HG03060 (cell line): ENCODE measurements around the gene ERVK3-1.
"Not testable (repeated sequence)": the region's sequence is repeated elsewhere in the genome, so short reads cannot be mapped to it uniquely, and the experiment has no call there.

Source experiments
- ATAC-seq: cut with Tn5 transposase; IDR thresholded peaks from one replicate; pipeline ENCODE4 v1.9.1; 2021; ENCODE audit warnings: low read depth, moderate number of reproducible peaks; ENCODE audit not compliant: unreplicated experiment

Gene ERVK3-1, protein sequence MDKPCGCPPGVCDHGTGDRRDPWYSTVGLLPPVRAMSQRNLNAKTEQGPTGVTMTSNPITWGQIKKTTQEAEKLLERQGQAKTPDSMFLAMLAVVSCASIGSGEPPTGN

DNA sequence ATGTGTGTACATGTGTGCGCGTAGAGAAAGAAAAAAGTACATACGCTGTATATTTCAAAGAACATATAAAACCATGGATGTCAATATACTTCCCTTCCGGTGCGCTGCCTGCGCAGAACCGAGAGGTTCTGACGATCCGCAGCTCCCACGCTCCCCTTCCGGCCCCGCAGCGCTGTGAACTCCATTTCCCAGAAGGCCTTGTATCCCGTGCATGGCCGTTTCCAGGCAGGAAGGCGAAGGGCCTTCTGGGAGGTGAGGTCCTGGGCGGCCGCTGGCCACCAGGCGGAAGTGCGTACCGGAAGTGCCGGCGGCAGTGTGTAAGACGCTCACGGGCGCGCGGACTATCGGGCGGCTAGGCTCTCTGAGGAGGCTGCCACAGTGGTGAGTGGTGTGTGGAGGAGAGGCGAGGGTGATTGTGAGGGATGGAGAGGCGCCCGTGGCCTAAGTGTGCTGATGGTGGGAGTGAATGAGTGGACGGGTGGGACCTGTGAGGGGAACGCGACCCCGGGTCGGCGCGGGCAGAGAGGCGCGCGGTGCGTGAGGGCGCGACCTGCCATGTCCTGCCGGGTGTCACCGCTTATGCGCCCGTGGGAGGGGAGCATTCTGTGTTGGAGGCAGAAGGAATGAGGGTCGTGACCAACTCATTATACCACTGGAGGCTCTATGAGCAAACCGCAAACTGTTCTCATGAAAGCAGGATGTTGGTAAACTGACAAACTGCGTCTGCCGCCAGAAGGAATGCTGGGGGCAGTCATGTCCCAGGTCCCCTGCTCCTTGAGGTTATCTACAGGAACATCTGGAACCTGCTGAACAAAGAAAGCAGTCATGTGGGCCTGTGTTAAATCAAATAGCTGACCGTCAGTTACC is at the start of gene ERVK3-1:
ERVK3-1 (plus strand) TSS at position 313 of the 867 bp plus-strand sequence. CDS start 6,792 bp downstream, outside the sequence.
- peak; percentile 87 for ATAC-seq

DNA sequence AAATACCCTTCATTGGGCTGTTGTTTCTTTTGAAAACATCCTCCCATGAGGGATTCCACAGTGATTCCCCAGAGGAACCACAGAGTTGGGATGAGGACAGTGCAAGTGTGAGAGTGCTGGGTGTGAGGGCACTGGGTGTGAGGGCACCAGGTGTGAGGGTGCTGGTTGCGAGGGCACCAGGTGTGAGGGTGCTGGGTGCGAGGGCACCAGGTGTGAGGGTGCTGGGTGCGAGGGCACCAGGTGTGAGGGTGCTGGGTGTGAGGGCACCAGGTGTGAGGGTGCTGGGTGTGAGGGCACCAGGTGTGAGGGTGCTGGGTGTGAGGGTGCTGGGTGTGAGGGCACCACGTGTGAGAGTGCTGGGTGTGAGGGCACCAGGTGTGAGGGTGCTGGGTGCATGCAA is 46.9 kb upstream of the ERVK3-1 start:
- not testable (repeated sequence) for ATAC-seq

DNA sequence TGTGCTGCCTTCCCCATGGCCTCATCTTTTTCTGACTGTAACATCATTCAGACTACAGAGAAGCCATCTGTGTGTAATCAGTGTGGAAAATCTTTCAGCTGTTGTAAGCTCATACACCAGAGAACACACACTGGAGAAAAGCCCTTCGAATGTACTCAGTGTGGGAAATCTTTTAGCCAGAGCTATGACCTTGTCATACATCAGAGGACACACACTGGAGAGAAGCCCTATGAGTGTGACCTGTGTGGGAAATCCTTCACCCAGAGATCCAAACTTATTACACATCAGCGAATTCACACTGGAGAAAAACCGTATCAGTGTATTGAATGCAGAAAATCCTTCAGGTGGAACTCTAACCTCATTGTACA is 43.6 kb upstream of the ERVK3-1 start:
- ATAC-seq = no peak

DNA sequence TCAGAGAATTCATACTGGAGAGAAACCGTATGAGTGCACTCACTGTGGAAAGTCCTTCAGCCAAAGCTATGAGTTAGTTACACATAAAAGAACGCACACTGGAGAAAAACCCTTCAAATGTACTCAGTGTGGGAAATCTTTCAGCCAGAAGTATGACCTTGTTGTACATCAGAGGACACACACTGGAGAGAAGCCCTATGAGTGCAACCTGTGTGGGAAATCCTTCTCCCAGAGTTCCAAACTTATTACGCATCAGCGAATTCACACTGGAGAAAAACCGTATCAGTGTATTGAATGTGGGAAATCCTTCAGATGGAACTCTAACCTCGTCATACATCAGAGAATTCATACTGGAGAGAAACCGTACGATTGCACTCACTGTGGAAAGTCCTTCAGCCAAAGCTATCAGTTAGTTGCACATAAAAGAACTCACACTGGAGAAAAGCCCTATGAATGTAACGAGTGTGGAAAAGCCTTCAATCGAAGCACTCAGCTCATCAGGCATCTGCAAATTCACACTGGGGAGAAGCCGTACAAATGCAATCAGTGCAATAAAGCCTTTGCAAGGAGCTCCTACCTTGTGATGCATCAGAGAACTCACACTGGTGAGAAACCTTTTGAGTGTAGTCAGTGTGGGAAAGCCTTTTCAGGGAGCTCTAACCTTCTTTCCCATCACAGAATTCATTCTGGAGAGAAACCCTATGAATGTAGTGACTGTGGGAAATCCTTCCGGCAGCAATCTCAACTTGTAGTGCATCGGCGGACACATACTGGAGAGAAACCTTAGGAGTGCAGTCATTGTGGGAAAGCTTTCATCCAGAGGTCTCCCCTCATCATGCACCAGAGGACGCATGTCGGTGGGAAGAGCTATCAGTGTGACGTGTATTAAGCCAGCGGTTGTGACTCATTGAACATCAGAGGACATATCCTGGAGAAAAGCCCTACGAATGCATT is 42.9 kb upstream of the ERVK3-1 start:
- ATAC-seq = no peak

DNA sequence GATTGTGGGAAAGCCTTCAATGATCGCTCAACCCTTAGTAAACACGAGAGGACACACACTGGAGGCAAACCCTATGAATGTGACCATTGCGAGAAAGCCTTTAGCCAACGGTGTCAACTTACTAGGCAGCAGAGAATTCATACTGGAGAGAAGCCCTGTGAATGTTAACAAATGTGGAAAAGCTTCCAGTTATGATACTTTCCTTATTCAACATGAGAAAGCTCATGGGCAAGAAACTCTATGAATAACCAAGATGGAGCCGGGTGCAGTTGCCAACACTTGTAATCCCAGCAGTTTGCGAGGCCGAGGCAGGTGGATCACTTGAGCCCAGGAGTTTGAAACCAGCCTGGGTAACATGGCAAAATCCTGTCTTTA is 42.3 kb upstream of the ERVK3-1 start:
- ATAC-seq = no peak

DNA sequence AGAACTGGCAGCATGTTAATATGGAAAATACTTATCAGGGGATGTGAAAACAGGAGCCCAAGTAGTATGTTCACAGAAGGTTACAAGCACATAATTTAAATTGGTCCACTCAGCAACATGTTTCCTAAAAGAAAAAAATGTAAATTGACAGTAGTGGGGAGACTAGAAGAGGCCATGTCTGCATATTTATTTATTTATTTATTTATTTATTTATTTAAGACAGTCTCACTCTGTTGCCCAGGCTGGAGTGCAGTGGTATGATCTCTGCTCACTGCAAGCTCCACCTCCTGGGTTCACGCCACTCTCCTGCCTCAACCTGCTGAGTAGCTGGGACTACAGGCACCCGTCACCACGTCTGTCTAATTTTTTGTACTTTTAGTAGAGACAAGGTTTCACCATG is 40.1 kb upstream of the ERVK3-1 start:
- no peak for ATAC-seq

DNA sequence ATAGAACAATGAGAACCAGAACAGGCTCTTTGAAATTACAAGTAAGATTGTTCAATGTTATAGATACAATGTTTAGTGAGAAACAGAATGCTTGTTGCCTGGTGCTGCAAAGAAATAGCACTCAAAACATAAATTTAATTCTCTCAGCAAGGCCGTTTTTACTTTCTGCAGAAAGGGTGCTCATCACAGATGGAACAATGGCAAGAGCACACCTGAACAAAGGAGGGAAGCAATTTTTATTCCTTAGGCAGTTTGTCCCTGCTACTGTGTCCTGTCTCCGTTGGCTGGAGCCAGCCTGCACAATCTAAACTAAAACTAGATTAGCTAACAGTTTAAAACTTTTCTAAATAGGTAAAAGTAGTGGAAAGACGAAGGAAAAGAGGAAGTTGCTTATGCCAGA is 36.8 kb upstream of the ERVK3-1 start:
- no peak for ATAC-seq

DNA sequence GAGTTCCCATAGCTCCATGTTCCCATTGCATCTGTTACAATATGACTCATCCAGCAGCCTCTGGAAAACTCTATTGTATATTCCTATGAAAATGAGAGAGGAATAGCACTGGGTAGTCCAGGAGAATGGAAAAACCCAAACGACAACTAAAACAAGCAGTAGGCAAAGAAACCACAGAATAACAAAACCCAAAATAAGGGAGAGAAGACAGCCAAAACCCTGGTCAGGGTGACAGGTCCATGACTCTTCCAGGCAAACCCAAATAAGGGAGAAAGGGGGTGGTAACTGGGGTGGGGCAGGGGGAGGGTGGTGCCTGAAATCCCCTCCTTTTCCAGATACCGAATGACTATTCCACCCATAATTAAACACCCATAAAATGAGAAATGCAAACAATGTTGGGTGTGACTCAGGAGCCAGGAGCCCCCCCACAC is 30.4 kb upstream of the ERVK3-1 start:
- ATAC-seq = no peak

DNA sequence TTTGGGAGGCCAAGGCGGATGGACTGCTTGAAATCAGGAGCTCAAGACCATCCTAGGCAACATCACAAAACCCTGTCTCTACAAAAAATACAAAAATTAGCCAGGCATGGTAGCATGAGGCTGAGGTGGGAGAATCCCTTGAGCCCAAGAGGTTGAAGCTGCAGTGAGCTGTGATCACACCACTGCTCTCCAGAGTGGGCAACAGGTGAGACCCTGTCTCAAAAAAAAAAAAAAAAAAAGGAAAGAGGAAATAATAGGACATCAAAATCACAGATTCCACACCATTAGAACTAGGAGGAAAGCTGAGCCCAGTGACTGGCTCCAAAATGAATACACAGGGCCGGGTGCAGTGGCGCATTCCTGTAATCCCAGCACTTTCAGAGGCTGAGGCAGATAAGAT is 29.6 kb upstream of the ERVK3-1 start:
- no peak for ATAC-seq

DNA sequence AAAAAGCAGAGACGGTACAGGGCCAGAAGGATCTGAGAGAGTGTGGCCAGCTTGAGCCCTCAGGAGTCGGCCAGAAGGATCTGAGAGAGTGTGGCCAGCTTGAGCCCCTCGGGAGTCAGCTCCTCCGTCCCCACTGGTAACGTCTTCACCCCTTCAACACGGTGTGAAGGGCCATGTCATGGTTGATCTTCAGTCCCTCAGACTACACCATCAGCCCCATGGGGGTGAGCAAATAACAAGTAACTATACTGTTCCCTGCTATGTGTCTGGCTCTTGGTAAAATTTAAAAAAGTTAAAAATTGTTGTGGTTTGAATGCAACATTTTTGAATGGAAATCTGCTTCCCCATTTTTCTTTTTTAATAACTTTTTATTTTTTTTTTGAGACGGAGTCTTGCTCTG is 28.0 kb upstream of the ERVK3-1 start:
- ATAC-seq = no peak

DNA sequence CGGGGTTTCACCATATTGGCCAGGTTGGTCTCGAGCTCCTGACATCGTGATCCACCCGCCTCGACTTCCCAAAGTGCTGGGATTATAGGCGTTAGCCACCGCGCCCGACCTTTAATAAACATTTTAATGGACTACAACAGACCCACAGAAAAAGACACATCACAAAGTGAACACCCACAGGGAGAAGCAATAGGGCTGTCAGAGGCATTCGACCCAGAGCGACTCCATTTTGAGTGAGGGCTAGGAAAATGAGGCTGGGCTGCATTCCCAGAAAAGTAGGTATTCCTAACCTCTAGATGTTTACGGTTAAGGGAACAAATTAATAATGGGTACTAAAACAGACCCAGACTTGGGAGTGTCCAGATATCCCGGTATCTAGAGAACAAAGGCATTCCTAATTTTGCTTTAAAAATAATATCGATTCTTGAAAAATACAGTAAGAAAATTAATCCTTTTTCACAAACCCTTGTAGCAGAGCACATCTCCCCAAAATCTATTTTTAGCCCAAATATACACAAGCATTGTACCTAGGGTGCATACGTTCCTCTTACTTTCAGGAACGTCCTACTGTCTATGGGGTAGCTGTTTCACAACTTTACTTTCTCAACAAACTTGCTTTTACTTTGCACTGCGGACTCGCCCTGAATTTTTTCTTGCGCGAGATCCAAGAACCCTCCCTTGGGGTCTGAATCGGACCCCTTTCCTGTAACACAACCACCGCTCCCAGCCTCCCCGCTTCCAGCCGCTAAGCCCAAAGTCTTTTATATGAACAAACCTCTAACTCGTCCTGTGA is 27.2 kb upstream of the ERVK3-1 start:
- peak; percentile 8 for ATAC-seq

DNA sequence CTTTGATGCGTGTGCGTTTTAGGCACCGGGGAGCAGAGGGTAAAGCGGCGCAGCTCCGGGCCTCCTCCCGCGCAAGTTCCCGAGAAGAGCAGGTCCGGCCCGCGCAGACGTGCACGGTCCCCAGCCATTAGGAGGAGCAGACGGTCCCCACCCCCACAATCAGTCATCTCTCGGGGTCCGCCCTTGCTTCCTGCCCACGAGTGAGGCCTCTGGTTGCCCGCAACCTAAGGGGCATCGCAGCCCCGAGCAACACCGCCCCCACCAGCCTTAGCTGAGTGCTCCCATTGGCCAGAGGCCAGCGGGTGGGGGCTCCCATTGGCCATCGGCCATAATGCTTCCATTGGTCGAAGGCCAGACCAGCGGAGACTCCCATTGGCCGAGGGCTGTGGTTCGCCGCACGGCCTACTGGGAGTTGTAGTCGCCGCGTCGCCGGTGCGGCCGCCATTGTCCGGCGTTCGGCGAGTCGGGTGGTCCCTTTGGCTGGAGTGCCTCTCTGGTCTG is 26.6 kb upstream of the ERVK3-1 start, which contains the start of gene ZNF8:
ZNF8 (plus strand) TSS at position 415 of the 501 bp plus-strand sequence. CDS start 127 bp downstream, outside the sequence.
- peak; percentile 92 for ATAC-seq

DNA sequence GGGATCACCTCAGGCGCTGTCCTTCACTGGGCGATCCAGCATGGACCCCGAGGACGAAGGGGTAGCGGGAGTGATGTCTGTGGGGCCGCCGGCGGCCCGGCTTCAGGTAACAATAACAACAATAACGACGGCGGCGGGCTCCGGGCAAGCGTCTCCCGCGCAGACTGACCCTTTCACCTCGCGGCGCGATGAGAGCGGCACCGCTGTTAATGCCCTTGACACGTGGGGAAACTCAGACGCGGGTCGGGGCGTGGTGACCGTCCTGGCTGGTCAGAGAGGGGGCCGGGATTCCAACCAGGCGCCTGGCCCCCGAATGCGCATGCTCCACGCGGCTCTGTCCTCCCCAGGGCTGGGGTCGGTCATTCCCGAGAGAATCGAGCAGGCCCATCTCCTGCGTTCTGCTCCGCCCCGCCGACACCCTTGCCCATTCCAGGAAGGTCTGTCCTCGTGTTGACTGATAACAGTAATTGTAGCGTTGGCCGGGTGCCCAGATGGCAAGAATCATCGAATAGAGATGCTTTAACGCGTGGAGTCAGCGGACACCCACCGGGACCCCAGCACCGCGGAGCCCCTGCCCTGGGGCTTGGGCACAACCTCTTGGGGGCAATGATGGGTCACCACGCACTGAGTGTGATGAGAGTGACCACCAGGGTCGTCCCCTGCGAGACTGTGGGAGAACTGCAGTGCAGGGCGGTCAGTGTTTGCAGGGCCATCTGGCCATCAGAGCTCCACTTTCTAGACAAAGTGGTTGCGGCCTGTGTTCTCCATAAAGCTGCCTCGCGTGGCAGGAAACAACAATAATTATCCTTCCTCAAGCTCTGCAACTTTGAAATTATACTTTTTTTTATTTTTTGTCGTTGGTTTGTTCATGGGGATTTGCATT is 25.9 kb upstream of the ERVK3-1 start:
- ATAC-seq = no peak

DNA sequence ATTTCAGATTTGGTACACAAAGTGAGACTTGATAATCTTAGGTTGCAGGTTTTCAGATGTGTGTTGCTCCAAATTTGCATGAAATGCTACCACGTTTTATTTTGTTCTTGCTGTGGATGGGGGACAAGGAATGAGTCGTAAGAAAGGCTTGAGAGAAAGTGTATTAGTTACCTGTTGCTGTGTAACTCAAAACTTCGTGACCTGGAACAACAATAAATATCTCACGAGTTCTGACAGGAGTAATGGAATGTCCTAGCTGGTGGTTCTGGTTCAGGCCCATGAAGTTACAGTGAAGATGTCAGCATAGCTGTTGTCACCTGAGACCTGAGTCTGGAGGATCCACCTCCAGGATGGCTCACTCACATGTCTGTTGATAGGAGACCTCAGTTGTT is 25.3 kb upstream of the ERVK3-1 start:
- no peak for ATAC-seq

DNA sequence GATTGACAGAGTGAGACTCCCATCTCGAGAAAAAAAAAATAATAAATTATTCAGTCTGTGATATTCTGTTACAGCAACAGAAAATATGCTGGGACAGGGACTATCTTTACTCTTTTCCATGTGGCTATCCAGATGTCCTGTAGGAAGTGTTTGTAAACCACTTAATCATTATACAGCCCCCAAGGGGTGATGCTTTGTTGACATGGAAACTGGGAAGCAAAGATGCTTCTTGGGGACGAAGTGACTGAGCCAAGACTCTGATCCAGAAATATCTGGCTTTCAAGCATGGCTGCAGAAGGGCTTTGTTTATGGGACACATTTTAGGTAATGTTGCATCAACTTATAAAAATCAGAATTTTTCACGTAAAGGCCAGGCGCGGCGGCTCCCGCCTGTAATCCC is 21.0 kb upstream of the ERVK3-1 start:
- ATAC-seq = no peak

DNA sequence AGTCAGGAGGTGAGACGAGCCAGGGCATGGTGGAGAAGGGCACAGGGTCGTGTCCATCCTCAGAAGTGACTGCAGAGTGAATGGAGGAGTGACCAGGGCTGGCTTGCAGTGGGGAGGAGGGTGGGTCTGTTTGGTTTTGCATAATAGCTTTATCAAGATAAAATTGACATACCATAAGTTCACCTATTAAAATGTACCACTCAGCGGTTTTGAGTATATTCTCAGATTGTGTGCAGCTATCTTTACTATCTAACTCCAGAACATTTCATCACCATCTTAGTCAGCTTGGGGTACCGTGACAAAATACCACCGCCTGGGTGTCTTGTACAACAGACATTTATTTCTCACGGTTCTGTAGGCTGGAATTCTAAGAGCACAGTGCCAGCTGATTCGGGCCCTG is 13.2 kb upstream of the ERVK3-1 start:
- ATAC-seq = no peak

DNA sequence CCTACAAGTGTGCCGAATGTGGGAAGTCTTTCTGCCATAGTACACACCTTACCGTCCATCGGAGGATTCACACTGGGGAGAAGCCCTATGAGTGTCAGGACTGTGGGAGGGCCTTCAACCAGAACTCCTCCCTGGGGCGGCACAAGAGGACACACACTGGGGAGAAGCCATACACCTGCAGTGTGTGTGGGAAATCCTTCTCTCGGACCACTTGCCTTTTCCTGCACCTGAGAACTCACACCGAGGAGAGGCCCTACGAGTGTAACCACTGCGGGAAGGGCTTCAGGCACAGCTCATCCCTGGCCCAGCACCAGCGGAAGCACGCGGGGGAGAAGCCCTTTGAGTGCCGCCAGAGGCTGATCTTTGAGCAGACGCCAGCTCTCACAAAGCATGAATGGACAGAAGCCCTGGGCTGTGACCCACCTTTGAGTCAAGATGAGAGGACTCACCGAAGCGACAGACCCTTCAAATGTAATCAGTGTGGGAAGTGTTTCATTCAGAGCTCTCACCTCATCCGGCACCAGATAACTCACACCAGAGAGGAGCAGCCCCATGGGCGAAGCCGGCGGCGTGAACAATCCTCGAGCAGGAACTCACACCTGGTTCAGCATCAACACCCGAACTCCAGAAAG is 10.3 kb upstream of the ERVK3-1 start:
- no peak for ATAC-seq

DNA sequence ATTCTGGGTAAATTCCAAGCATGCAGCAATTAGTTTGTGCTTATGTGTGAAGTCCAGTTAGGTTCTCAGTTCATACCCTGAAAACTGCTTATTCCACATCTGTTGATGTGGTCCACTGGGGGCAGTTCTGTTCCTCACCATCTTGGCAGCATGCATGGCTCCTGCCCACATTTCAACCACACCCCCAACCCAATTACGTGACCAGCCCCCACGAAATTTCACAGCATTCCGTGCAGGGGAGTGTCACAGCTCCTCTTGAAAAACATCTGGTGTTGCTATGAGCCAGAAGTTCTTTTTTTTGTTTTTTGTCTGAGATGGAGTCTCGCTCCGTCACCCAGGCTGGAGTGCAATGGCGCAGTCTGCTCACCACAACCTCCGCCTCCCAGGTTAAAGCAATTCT is 9.1 kb upstream of the ERVK3-1 start:
- no peak for ATAC-seq

DNA sequence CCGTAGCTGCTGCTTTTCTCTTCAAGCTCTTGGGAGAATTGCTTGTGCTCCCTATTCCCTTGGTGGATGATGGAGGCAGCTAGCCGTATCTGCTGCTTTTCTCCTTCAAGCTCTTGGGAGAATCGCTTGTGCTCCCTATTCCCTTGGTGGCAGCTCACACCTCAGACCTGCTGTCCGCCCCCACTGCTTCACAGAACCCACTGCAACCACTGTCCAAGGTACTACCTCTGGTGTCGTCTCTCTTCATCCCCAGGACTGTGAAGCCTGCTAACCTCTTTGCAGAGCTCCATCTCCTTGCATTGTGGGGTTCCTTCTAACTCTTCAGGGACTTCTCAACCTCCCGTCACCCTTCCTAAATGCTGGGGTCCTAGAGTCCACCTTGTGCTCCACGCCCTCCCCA is 4.6 kb upstream of the ERVK3-1 start:
- no peak for ATAC-seq
